HG03103 (cell line): ENCODE data around the gene TMEM178B.
"Not testable (repeated sequence)": the region's sequence is repeated elsewhere in the genome, so short reads cannot be mapped to it uniquely, and the experiment has no call there.

Experiments used
- ATAC-seq: cut with Tn5 transposase; IDR thresholded peaks from one replicate; pipeline ENCODE4 v1.9.1; 2021; ENCODE audit warnings: low read depth; ENCODE audit not compliant: unreplicated experiment

Gene TMEM178B

DNA sequence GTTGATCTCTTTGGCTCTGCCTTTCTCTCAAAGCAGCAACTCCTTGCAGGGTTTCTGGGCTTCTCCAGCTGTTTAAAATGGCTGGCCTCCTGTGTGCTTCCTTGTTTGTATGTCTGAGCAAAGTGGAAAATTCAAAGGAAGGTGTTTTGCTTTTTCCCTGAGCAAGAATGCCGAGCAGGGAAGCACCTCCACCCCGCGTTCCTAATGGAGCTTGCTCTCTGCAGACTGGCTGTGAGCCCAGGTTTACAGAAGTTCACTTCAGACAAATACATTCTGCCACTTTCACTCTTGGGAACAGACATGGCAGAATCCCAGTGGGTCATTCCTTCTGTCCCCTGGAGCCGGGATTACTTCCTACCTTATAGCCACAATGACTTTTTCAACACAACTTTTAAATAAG is 295.6 kb downstream of the TMEM178B start:
- ATAC-seq, result no peak

GRCh38 chr7:141370178-141370577 is 296.3 kb downstream of the TMEM178B start:
- ATAC-seq, result no peak

DNA sequence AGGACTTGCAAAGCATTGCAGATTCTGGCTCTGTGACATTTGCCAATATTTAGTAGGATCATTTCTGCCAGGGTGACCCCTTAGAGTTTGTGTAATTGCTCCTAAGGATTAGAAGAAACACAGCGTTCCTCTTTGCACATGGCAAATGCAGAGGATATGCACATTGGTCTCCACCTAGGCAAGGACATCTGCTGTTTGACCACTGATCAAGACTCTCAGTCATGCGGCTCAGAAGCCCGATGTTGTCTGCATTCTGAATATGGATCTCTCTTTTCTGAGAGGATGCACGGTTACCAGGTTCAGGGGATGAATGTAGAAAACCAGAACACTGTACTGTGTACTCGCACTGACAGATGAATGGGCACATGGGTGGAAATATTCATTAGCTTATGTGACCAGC is 296.8 kb downstream of the TMEM178B start:
- no peak for ATAC-seq

- ATAC-seq, result no peak
Measured at GRCh38 chr7:141374425-141374824, 300.6 kb downstream of the TMEM178B start.

- ATAC-seq, result no peak
Measured at GRCh38 chr7:141375442-141375841, 301.6 kb downstream of the TMEM178B start.

DNA sequence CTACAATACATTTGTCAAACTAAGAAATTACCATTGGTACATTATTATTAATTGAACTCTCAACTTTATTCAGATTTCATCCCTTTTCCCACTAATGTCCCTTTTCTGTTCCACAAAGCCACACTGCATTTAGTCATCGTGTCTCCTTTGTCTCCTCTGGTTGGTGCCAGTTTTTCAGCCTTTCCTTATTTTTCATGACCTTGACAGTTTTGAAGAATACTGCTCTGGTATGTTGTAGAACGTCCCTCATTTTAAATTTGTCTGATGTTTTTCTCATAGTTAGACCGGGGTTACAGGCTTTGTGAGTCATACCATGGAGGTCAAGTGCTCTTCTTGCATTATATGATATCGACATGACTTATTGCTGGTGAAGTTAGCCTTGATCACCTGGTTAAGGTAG is 304.0 kb downstream of the TMEM178B start:
- no peak for ATAC-seq

DNA sequence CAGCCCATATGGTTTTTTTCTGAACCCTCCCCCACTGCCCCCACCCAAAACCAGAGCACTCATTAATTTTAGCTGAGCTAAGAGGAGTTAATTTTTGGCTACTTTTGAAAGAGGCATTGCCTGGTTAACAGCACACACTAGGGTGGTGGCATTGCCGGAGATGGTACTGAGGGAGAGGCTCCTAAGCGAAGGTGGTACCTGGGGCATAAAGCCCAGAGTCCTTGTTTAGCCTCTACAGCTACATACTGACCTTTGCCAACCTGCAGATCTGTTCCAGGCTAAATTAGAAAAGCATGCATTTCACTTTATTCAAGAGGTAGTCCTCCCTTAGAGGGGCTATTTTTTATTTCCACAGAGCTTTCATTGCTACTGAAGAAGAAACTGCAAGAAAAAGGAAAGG is 304.5 kb downstream of the TMEM178B start:
- no peak for ATAC-seq

GRCh38 chr7:141381794-141382427 is 308.0 kb downstream of the TMEM178B start:
- ATAC-seq, result no peak

DNA sequence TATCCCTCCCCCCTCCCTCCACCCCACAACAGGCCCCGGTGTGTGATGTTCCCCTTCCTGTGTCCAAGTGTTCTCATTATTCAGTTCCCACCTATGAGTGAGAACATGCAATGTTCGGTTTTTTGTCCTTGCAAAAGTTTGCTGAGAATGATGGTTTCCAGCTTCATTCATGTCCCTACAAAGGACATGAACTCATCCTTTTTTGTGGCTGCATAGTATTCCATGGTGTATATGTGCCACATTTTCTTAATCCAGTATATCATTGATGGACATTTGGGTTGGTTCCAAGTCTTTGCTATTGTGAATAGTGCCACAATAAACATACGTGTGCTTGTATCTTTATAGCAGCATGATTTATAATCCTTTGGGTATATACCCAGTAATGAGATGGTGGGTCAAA is 309.5 kb downstream of the TMEM178B start:
- ATAC-seq, result not testable (repeated sequence)

DNA sequence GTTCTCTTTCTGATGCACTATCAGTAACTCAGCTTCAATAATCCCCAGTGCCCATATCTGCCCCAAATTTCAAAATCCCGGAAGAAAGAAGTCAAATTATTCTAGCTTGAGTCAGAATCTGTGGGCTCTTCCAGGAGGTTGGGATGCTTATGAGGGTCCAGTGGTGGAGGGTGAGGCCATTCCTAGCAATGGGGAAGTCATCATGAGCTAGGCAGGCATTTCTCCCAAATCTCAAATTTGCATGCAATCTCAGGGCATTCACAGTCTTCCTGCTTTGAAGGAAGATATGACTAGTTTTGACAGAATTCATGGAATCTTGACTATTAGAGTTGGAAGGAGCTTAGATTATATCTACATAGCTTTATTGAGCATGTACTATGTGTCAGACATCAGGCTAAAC is 313.0 kb downstream of the TMEM178B start:
- no peak for ATAC-seq

- no peak for ATAC-seq
Measured at GRCh38 chr7:141387521-141388217, 313.8 kb downstream of the TMEM178B start.

GRCh38 chr7:141389140-141389796 is 315.4 kb downstream of the TMEM178B start:
- ATAC-seq, result no peak

DNA sequence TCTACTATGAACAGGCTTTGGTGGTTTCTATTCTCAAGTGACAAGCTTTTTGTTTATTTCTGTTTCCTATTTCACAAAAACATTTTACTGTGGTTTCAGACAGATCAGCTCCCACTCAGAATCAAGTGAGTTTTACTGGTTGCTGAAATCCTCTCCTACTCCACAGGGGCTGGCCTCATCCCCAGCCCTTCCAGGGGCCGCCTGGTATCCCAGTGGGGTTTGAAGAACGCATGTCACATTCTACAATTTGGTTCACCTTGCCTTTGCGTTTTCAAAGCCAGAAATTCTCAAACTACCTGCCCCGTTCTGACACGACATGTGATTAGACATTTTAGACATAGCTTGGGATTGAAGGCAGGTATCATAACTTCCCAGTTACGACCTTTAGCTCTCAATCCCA is 316.5 kb downstream of the TMEM178B start:
- ATAC-seq, result no peak

DNA sequence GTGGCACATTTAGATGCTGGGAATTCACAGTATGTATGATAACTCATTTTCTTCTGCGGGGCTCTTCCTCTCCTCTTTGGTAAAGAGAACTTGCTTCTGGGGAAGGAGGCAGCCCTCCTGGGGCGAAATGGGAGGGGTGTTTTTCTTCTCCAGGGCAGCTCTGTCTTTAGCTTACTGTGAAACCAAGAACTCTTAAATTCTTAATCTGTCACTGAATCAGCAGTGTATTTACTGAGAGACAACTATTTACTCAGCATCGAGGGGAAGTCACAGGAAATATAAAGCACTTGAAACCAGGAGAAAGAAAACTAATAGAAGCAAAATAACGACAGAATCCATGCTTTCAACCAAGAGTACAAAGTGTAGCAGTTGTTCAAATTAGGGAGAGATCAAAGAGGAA is 319.2 kb downstream of the TMEM178B start:
- ATAC-seq, result no peak

DNA sequence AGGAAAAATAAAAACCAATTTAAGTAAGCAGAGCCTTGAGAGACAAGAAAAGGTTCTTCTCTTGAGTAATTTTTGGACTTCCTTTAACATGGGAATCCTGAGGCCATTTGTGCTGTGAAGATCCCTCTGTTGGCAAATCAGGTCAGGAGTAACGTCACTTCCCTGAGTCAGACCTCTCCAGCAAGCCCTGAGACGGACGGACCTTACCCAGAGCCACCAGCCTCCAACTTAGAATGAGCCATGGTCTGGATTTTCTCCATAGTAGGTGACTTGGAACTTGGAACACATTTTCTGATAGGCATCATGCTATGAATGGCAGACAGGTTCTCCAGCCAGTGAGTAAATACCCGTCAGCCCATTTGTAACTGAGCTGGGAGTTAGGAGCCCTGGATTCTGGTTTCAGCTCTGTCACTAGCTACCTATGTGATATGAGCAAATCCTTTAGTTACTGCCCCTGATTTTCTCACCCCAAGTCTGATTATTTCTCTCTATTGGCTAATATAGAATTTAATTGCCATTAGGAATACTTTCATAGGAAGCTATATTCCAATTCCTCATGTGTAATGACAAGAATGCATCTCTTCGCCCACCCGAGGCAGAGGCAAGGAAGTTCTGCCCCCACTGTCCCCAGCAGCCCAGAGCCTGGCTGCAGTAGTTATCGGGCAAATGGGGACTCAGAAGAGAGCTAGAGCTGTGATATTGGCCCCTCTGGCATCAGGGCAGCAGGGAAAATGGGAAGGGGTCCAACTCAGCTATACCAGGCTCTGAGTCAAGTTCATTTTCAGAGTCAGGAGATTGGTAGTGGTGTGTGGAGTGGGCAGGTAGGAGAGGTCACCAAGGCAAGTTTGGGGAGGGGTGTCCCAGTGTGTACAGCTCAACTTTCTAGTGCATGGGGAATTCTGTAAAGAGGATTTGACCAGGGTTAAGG is 323.6 kb downstream of the TMEM178B start:
- ATAC-seq, result no peak

DNA sequence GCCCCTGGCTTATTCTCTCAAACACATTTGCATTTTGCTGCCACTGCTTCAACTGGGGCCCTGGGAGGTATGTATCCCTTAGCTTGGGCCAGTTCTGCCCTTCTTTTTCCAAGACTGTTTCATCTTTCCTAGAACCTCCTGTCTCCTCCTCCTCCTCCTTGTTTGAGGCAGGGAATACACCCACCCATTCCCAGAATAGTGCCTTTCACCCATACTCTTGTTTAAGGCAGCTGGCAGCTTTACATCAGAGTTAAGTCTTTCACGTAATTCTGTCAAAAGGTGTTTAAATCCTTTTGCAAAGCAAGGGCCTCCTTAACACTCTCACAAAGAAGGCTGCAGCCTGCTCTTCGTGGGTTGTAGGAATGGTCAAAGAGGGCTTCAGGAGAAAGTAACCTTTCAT is 326.5 kb downstream of the TMEM178B start:
- ATAC-seq, result no peak

GRCh38 chr7:141402277-141402996 is 328.6 kb downstream of the TMEM178B start:
- ATAC-seq, result no peak

DNA sequence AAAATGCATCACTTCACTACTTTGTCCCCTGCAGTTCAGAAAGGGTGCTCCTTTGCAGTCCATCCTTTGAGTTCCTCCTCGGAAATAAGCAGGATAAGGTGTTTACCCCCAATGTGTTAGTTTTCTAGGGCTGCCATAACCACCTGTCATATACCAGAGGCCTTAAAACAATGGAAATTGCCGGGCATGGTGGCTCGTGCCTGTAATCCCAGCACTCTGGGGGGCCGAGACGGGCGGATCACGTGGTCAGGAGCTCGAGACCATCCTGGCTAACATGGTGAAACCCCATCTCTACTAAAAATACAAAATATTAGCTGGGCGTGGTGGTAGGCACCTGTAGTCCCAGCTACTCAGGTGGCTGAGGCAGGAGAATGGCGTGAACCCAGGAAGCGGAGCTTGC is 330.0 kb downstream of the TMEM178B start:
- ATAC-seq, result not testable (repeated sequence)

- ATAC-seq, result no peak
Measured at GRCh38 chr7:141406347-141406746, 332.5 kb downstream of the TMEM178B start.

DNA sequence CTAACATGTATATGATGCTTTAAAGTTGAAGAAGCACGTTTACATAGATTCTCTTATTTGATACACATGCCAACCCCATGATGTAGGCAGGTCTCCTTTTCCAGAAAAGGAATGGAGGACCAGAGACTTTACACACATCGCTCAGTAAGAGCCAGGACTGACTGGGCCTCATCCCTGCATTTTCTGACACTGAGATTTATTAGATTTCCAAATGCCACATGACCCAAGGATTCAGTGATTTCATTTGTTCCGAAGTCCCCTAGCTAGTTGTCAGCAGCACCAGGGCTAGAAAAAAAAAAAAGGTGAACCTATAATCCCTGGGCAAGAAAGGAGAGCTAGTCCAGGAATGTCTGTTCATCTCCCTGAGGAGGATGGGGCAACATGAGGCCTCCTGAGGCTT is 334.0 kb downstream of the TMEM178B start:
- ATAC-seq, result no peak
